ENCODE results near the gene SLC39A5.

- TF ChIP-seq, protein P1, sequence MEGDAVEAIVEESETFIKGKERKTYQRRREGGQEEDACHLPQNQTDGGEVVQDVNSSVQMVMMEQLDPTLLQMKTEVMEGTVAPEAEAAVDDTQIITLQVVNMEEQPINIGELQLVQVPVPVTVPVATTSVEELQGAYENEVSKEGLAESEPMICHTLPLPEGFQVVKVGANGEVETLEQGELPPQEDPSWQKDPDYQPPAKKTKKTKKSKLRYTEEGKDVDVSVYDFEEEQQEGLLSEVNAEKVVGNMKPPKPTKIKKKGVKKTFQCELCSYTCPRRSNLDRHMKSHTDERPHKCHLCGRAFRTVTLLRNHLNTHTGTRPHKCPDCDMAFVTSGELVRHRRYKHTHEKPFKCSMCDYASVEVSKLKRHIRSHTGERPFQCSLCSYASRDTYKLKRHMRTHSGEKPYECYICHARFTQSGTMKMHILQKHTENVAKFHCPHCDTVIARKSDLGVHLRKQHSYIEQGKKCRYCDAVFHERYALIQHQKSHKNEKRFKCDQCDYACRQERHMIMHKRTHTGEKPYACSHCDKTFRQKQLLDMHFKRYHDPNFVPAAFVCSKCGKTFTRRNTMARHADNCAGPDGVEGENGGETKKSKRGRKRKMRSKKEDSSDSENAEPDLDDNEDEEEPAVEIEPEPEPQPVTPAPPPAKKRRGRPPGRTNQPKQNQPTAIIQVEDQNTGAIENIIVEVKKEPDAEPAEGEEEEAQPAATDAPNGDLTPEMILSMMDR (IDR thresholded peaks at IDR 0.05) = peak; percentile 35
- no peak for TF ChIP-seq EZH2 (IDR thresholded peaks at IDR 0.05; ENCODE audit: borderline replicate concordance, insufficient read depth, low read depth, low read length, poor library complexity, severe bottlenecking)
These were observed 24.4 kb upstream of the SLC39A5 start for GRCh38 chr12:56205445-56205844.
